T-helper 2 cell (primary cell): ENCODE data around the gene CYP3A7.
"Not testable (repeated sequence)": the region's sequence is repeated elsewhere in the genome, so short reads cannot be mapped to it uniquely, and the experiment has no call there.

Source experiments
- DNase-seq, 5 experiments: peaks; one replicate each; pipeline versions ENCODE4 v3.0.0 to v3.0.0-alpha.2; 2012 to 2022

CYP3A7 gene

GRCh38 chr7:99699946-99700345 is 35.0 kb downstream of the CYP3A7 start:
- DNase-seq, result no peak

GRCh38 chr7:99698867-99699730 is 35.9 kb downstream of the CYP3A7 start:
- not testable (repeated sequence) for DNase-seq

- no peak for DNase-seq
Observed at GRCh38 chr7:99694912-99695304, 40.1 kb downstream of the CYP3A7 start.

- DNase-seq, result no peak
Observed at GRCh38 chr7:99694201-99694911, 40.6 kb downstream of the CYP3A7 start.

GRCh38 chr7:99693427-99694200 is 41.4 kb downstream of the CYP3A7 start:
- DNase-seq, result peak in 1 of 5 experiments; percentile 41

GRCh38 chr7:99693100-99693426 is 41.9 kb downstream of the CYP3A7 start:
- DNase-seq, result no peak

- not testable (repeated sequence) for DNase-seq
Observed at GRCh38 chr7:99692563-99692962, 42.4 kb downstream of the CYP3A7 start.

GRCh38 chr7:99691658-99692057 is 43.3 kb downstream of the CYP3A7 start:
- not testable (repeated sequence) for DNase-seq

- not testable (repeated sequence) for DNase-seq
Observed at GRCh38 chr7:99690918-99691317, 44.1 kb downstream of the CYP3A7 start.

- not testable (repeated sequence) for DNase-seq
Observed at GRCh38 chr7:99685871-99686608, 49.0 kb downstream of the CYP3A7 start.

- no peak for DNase-seq
Observed at GRCh38 chr7:99685129-99685758, 49.8 kb downstream of the CYP3A7 start.

- DNase-seq, result no peak
Observed at GRCh38 chr7:99679400-99680191, 55.4 kb downstream of the CYP3A7 start, which contains the start of gene CYP3A5. TSS of gene CYP3A5 (minus strand) at chr7:99679996. CDS start at chr7:99679896, 100 bp downstream.

- DNase-seq, result no peak
Observed at GRCh38 chr7:99679032-99679399, 56.0 kb downstream of the CYP3A7 start.

GRCh38 chr7:99677648-99678045 is 57.3 kb downstream of the CYP3A7 start:
- no peak for DNase-seq

GRCh38 chr7:99677013-99677647 is 57.9 kb downstream of the CYP3A7 start:
- DNase-seq, result no peak

- peak in 1 of 5 experiments; percentile 39 for DNase-seq
Observed at GRCh38 chr7:99674995-99675742, 59.8 kb downstream of the CYP3A7 start.

- no peak for DNase-seq
Observed at GRCh38 chr7:99672573-99672972, 62.4 kb downstream of the CYP3A7 start.

GRCh38 chr7:99669782-99670181 is 65.2 kb downstream of the CYP3A7 start:
- no peak for DNase-seq

GRCh38 chr7:99668541-99668940 is 66.5 kb downstream of the CYP3A7 start:
- DNase-seq, result no peak

- DNase-seq, result no peak
Observed at GRCh38 chr7:99667179-99667578, 67.8 kb downstream of the CYP3A7 start.
